Melanocyte of skin (primary cell): ENCODE results near the gene SH3YL1. TPM values are rescaled to one million over a fixed set of nuclear protein-coding genes. Genes with fewer than 3 reads are reported as not detected.

ENCODE experiments used
- total RNA-seq, 2 donors: library from RNA; depleted of rRNA; stranded (reverse); fragments of >200 nt; gene quantifications; 2 replicates each; pipeline ENCODE4 v1.2.3, GENCODE V29; 2012

SH3YL1 gene, protein sequence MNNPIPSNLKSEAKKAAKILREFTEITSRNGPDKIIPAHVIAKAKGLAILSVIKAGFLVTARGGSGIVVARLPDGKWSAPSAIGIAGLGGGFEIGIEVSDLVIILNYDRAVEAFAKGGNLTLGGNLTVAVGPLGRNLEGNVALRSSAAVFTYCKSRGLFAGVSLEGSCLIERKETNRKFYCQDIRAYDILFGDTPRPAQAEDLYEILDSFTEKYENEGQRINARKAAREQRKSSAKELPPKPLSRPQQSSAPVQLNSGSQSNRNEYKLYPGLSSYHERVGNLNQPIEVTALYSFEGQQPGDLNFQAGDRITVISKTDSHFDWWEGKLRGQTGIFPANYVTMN
- total RNA-seq: 10 to 100 TPM in 1 of 2 donors, 1 to 10 TPM in 1; 8.0 to 25.1 TPM

DNA sequence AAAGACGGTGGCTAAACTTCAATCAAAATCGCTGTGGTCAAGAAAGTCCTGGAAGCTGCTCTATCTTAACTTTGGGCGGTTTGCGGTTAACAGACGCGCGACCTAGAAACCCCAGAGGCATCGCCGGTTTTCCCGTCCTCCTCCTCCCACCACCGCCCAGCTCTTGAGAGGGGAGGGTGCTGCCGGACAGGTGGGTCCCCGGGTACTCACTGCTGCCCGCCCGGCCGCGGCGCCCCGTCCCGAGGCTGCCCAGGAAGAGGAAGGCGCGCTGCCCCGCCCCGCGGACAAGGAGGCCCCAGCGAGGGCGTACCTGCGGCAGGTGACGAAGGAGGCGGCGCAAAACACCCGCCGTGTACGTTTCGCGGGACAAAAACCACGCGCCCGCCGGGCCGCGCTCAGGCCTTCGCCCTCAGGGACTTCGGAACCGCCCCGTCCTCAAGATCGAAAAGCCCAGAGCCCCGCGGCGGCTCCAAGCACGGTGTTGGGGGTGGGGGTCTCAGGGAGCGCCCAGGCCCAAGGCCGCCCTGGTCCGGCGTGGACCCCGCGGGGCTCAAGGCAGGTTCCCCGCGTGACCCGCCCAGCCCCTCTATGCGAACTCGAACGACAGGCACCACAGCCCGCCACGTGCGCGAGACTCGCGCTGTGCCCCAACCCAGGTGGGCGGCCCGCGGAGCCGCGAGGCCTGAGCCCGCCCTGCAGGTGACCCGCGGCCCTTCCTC is at the start of gene SH3YL1:
SH3YL1 (minus strand) TSS at position 259 of the 719 bp plus-strand sequence; CDS start at position 211, 48 bp downstream.

DNA sequence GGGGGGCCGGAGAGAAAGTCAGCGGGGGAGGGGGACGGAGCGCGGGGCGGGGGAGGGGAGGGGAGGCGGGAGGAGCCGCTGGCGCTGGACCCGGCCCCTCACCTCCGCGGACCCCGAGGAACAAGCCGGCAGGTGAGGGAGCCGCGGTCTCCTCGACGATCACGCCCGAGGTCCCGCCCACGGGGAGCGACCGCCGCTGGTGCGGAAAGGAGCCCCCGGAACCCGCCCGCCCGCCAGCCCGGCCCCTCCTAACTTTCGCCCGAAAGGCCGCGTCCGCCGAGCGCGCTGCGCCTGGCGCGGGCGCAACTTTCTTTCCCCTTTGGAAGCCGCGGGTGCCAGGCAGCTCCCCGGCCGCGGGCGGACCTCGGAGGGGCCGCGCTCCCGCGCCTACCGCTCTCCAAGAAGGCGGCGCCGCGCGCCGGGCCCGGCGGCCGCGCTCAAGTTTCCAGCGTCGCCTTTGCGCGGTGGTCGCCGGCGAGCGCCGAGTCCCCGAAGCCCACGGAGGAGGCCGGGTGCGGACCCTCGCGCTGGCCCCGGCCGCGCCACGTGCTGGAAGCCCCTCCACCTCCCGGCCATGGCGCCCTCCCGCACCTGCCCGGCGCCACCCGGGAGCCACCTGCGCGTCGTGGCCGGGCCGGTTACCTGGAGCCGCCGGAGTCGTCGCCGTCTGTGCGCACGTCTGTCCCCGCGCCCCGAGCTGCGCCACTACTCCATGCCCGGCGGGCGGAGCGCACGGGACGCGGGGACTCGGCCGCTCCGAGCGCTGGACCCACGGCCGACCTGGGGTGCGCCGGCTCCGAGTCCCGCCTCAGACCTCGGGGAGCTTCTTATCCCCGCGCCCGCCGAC is 24.3 kb upstream of the SH3YL1 start, which contains the start of gene ALKAL2:
ALKAL2 (minus strand) TSS at position 181 of the 847 bp plus-strand sequence. CDS start 256 bp downstream, outside the sequence.

DNA sequence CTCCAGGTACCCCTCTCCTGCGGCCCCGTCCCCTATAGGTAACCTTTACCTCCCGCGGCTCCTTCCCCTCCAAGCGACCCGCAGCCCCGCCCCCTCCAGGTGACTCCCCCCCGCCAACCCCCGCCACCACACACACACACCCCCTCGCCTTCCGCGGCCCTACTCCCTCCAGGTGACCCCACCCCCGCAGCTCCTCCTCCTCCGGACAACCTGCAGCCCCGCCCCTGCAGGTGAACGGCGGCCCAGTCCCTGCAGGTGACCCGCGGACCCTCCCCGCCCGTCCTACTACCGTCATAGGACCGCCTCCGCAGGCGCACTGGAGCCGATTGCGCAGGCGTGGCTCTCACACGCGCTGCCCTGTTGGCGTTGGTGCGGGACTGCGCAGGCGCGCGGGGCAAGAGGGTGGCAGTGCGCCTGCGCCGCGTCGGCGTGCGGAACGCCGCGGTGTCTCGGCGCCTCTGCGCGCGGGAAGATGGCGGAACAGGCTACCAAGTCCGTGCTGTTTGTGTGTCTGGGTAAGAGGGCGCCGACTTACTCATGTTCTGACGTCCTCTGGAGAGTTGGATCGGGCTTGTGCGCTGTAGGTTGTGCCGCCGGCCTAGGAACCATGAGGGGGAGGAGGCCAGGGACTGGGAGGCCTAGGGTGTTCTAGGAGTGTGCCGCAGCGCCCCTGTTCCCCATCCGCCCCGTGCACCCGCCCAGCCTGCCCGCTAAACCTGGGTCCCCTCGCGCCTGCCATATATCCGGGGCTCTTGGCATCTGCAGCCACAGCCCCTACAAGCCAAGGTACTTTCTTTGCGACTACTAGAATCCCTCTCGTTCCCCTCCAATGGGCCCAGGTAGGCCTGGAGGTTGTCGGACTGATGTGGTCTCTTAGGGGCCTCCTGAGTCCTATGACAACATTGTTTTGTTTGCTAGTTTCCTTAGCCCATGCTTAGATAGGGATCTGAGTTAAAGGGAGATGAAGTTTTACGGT is 949 bp upstream of the SH3YL1 start, which contains the start of gene ACP1:
ACP1 (plus strand) TSS at position 455 of the 976 bp plus-strand sequence; CDS start at position 473, 18 bp downstream.

Other genes with a start within 250 kb of the SH3YL1 start
- not detected for gene FAM110C, start 217.5 kb downstream of the SH3YL1 start, total RNA-seq
- gene ACP1, start 915 bp upstream of the SH3YL1 start, total RNA-seq: 10 to 100 TPM; 48.5 to 82.3 TPM
- not detected for gene ALKAL2, start 24.1 kb upstream of the SH3YL1 start, total RNA-seq